DMS153 treated with DMSO at 0.1 percent for 48 hours (cell line): ENCODE data around the gene BAIAP2L1.
"Not testable (repeated sequence)": the region's sequence is repeated elsewhere in the genome, so short reads cannot be mapped to it uniquely, and the experiment has no call there.

Experiments used
- DNase-seq: peaks from one replicate; lab custom pipeline; 2025; ENCODE audit not compliant: unreplicated experiment; lab: John Stamatoyannopoulos, UW

The BAIAP2L1 gene

GRCh38 chr7:98399462-98399861 is 1.4 kb downstream of the BAIAP2L1 start:
- DNase-seq: no peak

- no peak for DNase-seq
Observed at GRCh38 chr7:98398567-98399372, 2.1 kb downstream of the BAIAP2L1 start.

- DNase-seq: peak; percentile 37
Observed at GRCh38 chr7:98396768-98397167, 4.1 kb downstream of the BAIAP2L1 start.

GRCh38 chr7:98395951-98396350 is 4.9 kb downstream of the BAIAP2L1 start:
- DNase-seq: no peak

GRCh38 chr7:98395481-98395880 is 5.4 kb downstream of the BAIAP2L1 start:
- DNase-seq: no peak

GRCh38 chr7:98394377-98394836 is 6.5 kb downstream of the BAIAP2L1 start:
- no peak for DNase-seq

- DNase-seq: no peak
Observed at GRCh38 chr7:98387544-98388226, 13.2 kb downstream of the BAIAP2L1 start.

- DNase-seq: no peak
Observed at GRCh38 chr7:98387131-98387530, 13.8 kb downstream of the BAIAP2L1 start.

GRCh38 chr7:98385532-98385931 is 15.4 kb downstream of the BAIAP2L1 start:
- not testable (repeated sequence) for DNase-seq

GRCh38 chr7:98378210-98378819 is 22.6 kb downstream of the BAIAP2L1 start:
- no peak for DNase-seq

- DNase-seq: no peak
Observed at GRCh38 chr7:98376711-98377110, 24.2 kb downstream of the BAIAP2L1 start.

- DNase-seq: no peak
Observed at GRCh38 chr7:98375664-98376063, 25.2 kb downstream of the BAIAP2L1 start.

GRCh38 chr7:98374285-98374680 is 26.6 kb downstream of the BAIAP2L1 start:
- no peak for DNase-seq

- no peak for DNase-seq
Observed at GRCh38 chr7:98372993-98373392, 27.9 kb downstream of the BAIAP2L1 start.

GRCh38 chr7:98369726-98370125 is 31.2 kb downstream of the BAIAP2L1 start:
- DNase-seq: no peak

GRCh38 chr7:98368716-98369115 is 32.2 kb downstream of the BAIAP2L1 start:
- no peak for DNase-seq

GRCh38 chr7:98366562-98366938 is 34.3 kb downstream of the BAIAP2L1 start:
- no peak for DNase-seq

- DNase-seq: no peak
Observed at GRCh38 chr7:98365863-98366561, 34.9 kb downstream of the BAIAP2L1 start.

- no peak for DNase-seq
Observed at GRCh38 chr7:98364220-98364619, 36.7 kb downstream of the BAIAP2L1 start.

GRCh38 chr7:98362517-98362916 is 38.4 kb downstream of the BAIAP2L1 start:
- DNase-seq: no peak
